HepG2 (cell line): ENCODE measurements around the gene SPSB1. TPM values are rescaled to one million over a fixed set of nuclear protein-coding genes. Genes with fewer than 3 reads are reported as not detected.
A peak's percentile ranks its signal among the peaks of the same experiment; 100 is the strongest.

Source experiments
- ETV6 ChIP-seq: sonication (generic); formaldehyde crosslinking; conservative IDR thresholded peaks from 2 replicates; pipeline ENCODE4 v1.4.0; 2020; ENCODE audit warnings: missing genetic modification reagents
- MAX ChIP-seq: IDR thresholded peaks from 2 replicates; pipeline ENCODE4 v1.6.1; 2012; ENCODE audit warnings: inconsistent platforms
- MTA3 ChIP-seq: sonication (generic); formaldehyde crosslinking; IDR thresholded peaks from 2 replicates; pipeline ENCODE4 v1.4.0; 2020; ENCODE audit warnings: missing genetic modification reagents
- PHF20 ChIP-seq: sonication (generic); formaldehyde crosslinking; IDR thresholded peaks from 2 replicates; pipeline ENCODE4 v1.5.0; 2020; ENCODE audit warnings: mild to moderate bottlenecking, missing genetic modification reagents
- PRDM4 ChIP-seq: sonication (generic); formaldehyde crosslinking; IDR thresholded peaks from 2 replicates; pipeline ENCODE4 v1.9.0; 2021; ENCODE audit warnings: missing genetic modification reagents, borderline replicate concordance
- U2AF1 ChIP-seq: fragments of 200-400 bp; formaldehyde crosslinking; optimal IDR thresholded peaks from 2 replicates; pipeline ENCODE3; 2017; ENCODE audit warnings: mild to moderate bottlenecking, low read depth, low read length
- ZNF446 ChIP-seq: sonication (generic); formaldehyde crosslinking; IDR thresholded peaks from 2 replicates; pipeline ENCODE4 v1.5.0; 2020; ENCODE audit warnings: mild to moderate bottlenecking, missing genetic modification reagents
- ZNF496 ChIP-seq: sonication (generic); formaldehyde crosslinking; IDR thresholded peaks from 2 replicates; pipeline ENCODE4 v1.8.1; 2023; ENCODE audit warnings: mild to moderate bottlenecking, moderate library complexity, missing genetic modification reagents; ENCODE audit not compliant: insufficient replicate concordance
- ZNF552 ChIP-seq: sonication (generic); formaldehyde crosslinking; IDR thresholded peaks from 2 replicates; pipeline ENCODE4 v1.9.0; 2022; ENCODE audit warnings: missing genetic modification reagents, mild to moderate bottlenecking, borderline replicate concordance
- ZNF670 ChIP-seq: sonication (generic); formaldehyde crosslinking; IDR thresholded peaks from 2 replicates; pipeline ENCODE4 v1.8.0; 2022; ENCODE audit warnings: mild to moderate bottlenecking, missing genetic modification reagents, borderline replicate concordance
- ZNF704 ChIP-seq: sonication (generic); formaldehyde crosslinking; IDR thresholded peaks from 2 replicates; pipeline ENCODE4 v1.8.1; 2023; ENCODE audit warnings: mild to moderate bottlenecking, inconsistent platforms, moderate library complexity, missing genetic modification reagents, borderline replicate concordance
- ZNF83 ChIP-seq: sonication (generic); formaldehyde crosslinking; IDR thresholded peaks from 2 replicates; pipeline ENCODE4 v1.4.0; 2020; ENCODE audit warnings: missing genetic modification reagents, mild to moderate bottlenecking, borderline replicate concordance
- polyA plus RNA-seq, 8 experiments: library from polyadenylated mRNA; depleted of rRNA in 3 of 8; stranded (reverse) in 7 of 8; unstranded in 1 of 8; fragments of >200 nt; fragmentation: Illumina TruSeq in 4 of 8; extraction: Trizol in 4 of 8; gene quantifications; 2 replicates each; pipeline versions ENCODE4 v1.2.1 to v1.2.3, GENCODE V29; 2011 to 2016; ENCODE audit warnings: low read depth in 4 of 8, missing spikeins in 1 of 8, mixed read lengths in 1 of 8; ENCODE audit not compliant: insufficient read depth in 1 of 8
- total RNA-seq, 5 experiments: library from RNA; depleted of rRNA; stranded (reverse); fragments of >200 nt; fragmentation: Illumina TruSeq; extraction: Trizol; gene quantifications; 2 replicates each; pipeline ENCODE4 v1.2.3, GENCODE V29; 2016; ENCODE audit warnings: low read depth in 1 of 5
- TF ChIP-seq, protein P1 (sequence below): sonication (generic); formaldehyde crosslinking; IDR thresholded peaks from 2 replicates; pipeline ENCODE4 v1.5.0; 2020; ENCODE audit warnings: missing genetic modification reagents, mild to moderate bottlenecking, borderline replicate concordance
- TF ChIP-seq, protein P2 (sequence below): IDR thresholded peaks from 2 replicates; pipeline ENCODE4 v1.6.1; 2016; ENCODE audit warnings: mild to moderate bottlenecking
- TF ChIP-seq, protein P3 (sequence below): sonication (generic); formaldehyde crosslinking; IDR thresholded peaks from 2 replicates; pipeline ENCODE4 v1.4.0; 2020; ENCODE audit warnings: missing genetic modification reagents
- TF ChIP-seq, protein P4 (sequence below): sonication (generic); formaldehyde crosslinking; conservative IDR thresholded peaks from 2 replicates; pipeline ENCODE4 v1.4.0; 2020; ENCODE audit warnings: missing genetic modification reagents
- TF ChIP-seq, protein P5 (sequence below): sonication (generic); formaldehyde crosslinking; IDR thresholded peaks from 2 replicates; pipeline ENCODE4 v1.5.0; 2020; ENCODE audit warnings: mild to moderate bottlenecking, low read depth, missing genetic modification reagents, borderline replicate concordance

SPSB1 gene
- total and polyA plus RNA-seq, 2 of the 13 experiments (the other 11 are each of a cell fraction or from before 2014, with no cell fraction given): 5.0 to 8.0 TPM

GRCh38 chr1:9249534-9250410 is 42.9 kb upstream of the SPSB1 start (continued):
- TF ChIP-seq, protein P1, sequence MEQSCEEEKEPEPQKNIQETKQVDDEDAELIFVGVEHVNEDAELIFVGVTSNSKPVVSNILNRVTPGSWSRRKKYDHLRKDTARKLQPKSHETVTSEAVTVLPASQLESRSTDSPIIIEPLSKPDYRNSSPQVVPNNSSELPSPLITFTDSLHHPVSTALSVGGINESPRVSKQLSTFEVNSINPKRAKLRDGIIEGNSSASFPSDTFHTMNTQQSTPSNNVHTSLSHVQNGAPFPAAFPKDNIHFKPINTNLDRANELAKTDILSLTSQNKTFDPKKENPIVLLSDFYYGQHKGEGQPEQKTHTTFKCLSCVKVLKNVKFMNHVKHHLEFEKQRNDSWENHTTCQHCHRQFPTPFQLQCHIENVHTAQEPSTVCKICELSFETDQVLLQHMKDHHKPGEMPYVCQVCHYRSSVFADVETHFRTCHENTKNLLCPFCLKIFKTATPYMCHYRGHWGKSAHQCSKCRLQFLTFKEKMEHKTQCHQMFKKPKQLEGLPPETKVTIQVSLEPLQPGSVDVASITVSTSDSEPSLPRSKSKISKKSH (CRISPR knock-in tag): peak; percentile 83
- TF ChIP-seq U2AF1 (no peak), ZNF704 (CRISPR knock-in tag) (0 out of 2 replicates have a peak, but pooled peaks have one; percentile 86), ETV6 (CRISPR knock-in tag) (no peak), ZNF670 (no peak), PRDM4 (no peak), ZNF552 (0 out of 2 replicates have a peak, but pooled peaks have one; percentile 21), ZNF83 (peak; percentile 41; the same call in 1 of the 2 replicates), PHF20 (CRISPR knock-in tag) (no peak), ZNF496 (no peak), MAX (peak; percentile 69), MTA3 (CRISPR knock-in tag) (no peak), ZNF446 (CRISPR knock-in tag) (no peak)
- TF ChIP-seq, protein P2, sequence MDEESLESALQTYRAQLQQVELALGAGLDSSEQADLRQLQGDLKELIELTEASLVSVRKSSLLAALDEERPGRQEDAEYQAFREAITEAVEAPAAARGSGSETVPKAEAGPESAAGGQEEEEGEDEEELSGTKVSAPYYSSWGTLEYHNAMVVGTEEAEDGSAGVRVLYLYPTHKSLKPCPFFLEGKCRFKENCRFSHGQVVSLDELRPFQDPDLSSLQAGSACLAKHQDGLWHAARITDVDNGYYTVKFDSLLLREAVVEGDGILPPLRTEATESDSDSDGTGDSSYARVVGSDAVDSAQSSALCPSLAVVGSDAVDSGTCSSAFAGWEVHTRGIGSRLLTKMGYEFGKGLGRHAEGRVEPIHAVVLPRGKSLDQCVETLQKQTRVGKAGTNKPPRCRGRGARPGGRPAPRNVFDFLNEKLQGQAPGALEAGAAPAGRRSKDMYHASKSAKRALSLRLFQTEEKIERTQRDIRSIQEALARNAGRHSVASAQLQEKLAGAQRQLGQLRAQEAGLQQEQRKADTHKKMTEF (CRISPR knock-in tag): peak; percentile 68
- TF ChIP-seq, protein P3, sequence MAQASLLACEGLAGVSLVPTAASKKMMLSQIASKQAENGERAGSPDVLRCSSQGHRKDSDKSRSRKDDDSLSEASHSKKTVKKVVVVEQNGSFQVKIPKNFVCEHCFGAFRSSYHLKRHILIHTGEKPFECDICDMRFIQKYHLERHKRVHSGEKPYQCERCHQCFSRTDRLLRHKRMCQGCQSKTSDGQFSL (CRISPR knock-in tag): peak; percentile 86
- TF ChIP-seq, protein P4, sequence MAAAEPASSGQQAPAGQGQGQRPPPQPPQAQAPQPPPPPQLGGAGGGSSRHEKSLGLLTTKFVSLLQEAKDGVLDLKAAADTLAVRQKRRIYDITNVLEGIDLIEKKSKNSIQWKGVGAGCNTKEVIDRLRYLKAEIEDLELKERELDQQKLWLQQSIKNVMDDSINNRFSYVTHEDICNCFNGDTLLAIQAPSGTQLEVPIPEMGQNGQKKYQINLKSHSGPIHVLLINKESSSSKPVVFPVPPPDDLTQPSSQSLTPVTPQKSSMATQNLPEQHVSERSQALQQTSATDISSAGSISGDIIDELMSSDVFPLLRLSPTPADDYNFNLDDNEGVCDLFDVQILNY (CRISPR knock-in tag): peak; percentile 93
- TF ChIP-seq, protein P5, sequence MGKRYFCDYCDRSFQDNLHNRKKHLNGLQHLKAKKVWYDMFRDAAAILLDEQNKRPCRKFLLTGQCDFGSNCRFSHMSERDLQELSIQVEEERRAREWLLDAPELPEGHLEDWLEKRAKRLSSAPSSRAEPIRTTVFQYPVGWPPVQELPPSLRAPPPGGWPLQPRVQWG: no peak
